CMK (cell line): ENCODE measurements around the gene BCKDK.
"Not testable (repeated sequence)": the region's sequence is repeated elsewhere in the genome, so short reads cannot be mapped to it uniquely, and the experiment has no call there.

Experiments
- DNase-seq: peaks from one replicate; pipeline ENCODE4 v3.0.0-alpha.2; 2010; ENCODE audit warnings: low read depth

The BCKDK gene

DNA sequence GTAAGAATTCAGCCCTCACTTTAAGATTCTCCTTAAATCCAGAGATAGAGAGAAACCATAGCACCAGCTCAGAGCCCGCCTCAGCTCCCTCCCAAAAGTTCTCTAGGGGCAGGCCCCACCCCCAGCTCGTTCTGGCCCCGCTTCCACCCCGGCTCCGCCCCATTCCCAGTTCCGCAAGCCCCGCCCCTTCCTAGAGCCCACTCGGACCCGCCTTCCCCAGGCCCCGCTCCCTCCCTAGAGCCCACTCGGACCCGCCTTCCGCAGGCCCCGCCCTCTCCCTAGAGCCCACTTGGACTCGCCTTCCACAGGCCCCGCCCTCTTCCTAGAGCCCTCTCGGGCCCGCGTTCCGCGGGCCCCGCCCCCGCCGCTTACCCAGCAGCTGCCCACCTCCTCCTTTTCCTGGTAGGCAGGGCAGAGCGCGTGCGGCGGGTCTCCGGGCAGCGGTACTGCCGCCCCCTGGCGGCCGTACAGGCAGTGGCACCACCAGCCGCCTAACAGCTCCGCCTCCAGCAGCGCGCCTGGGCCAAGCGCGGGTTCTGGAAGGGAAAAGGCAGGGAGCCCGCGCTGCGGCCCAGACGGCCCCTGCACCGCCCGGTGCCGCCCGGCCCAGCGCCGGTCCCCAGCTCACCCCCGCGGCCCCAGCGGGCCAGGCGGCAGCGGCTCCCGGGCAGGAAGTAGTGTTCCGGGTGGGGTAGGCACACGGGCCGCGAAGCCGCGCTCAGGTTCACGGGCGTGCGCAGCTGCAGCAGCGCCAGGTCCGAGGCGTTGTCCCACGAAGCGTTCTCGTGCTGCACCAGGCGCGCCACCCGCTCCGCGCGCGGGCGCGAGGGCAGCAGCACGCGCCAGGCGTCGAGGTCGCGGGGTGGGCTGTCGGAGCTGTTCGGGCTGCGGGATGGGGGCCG, 34.2 kb downstream of the BCKDK start:
- DNase-seq = peak; percentile 97

DNA sequence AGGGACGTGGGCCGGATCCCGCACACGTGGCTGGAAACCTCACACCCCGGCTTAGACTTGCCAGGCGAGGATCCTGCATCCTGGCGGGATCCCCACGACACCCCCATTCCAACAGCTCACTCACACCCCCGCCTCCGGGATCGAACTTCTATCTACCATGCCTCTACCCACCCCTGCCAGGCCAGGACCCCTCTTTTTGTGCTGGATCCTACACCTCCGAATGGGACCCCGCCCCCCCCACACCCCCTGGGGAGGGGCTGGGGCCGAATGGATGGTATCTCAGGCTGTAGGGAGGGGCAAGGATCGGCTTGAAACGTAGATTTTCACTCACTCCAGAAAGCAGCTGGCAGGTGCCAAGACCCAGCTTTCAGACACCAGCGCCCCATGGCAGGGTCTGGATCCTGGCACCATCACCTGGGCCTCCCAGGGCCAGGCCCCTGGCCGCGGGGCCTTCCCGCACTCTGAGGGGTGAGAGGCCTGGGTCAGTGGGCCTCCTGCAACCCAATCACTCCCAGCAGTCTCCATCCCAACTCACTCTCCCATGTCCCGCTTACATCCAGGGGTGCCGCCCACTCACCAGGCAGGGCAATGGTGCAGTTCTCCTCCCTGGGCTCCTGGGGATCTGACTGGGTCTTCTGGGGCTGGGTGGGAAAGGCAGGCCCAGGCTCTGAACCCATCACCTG, 35.0 kb downstream of the BCKDK start:
- no peak for DNase-seq

DNA sequence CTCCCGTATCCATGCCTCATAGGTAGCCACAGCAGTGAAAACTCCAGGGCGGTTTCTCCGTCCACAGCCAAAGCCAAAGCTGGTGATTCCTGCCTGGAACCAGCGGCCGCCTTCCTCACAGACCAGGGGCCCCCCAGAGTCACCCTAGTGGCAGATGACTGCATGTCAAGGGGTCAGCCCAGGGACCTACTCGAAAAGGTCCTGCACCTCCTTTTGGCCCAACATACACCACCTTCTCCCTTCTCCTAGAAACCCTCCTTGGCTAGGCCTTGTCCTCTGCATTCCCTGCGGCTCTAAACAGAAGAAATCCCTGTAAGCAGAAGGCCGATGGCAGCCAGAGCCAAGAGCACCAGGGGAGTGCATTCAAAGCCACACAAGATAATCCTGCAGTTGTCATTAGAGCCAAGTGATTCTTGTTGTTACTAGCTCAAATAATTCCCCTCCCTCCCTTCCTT, 35.5 kb downstream of the BCKDK start:
- DNase-seq = no peak

DNA sequence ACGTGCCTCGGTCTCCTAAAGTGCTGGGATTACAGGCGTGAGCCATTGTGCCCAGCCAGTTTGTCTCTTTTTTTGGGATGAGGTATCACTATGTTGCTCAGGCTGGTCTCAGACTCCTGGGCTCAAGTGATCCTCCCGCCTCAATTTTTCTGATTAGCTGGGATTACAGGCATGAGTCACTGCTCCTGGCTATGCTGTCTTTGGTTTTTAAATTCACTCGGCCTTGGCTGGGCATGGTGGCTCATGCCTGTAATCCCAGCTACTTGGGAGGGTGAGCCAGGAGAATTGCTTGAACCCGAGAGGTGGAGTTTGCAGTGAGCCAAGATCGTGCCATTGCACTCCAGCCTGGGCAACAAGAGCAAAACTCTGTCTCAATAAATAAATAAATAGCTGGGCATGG, 36.2 kb downstream of the BCKDK start:
- not testable (repeated sequence) for DNase-seq

DNA sequence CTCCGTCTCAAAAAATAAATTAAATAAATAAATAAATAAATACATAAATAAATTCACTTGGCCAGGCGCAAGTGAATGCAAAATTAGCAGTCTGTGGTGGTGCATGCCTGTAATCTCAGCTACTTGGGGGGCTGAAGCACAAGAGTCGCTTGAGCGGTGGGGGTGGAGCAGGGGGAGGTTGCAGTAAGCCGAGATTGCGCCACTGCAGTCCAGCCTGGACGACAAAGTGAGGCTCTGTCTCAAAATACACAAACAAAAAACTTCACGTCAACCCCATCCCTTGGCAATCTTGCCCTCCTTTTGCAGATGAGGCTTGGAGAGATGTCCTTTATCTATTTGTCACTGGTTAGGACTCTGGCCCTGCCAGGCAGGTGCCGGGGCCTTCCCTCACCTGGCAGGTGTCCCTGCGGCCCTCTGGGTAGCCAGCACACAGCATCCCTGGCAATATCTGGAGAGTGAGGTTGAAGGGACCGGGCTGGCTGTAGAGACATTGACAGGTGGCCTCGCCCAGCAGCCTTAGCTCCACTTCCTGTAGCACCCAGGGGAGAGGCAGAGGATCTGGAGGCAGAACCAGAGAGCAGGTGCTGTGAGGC, 37.3 kb downstream of the BCKDK start:
- DNase-seq = no peak

DNA sequence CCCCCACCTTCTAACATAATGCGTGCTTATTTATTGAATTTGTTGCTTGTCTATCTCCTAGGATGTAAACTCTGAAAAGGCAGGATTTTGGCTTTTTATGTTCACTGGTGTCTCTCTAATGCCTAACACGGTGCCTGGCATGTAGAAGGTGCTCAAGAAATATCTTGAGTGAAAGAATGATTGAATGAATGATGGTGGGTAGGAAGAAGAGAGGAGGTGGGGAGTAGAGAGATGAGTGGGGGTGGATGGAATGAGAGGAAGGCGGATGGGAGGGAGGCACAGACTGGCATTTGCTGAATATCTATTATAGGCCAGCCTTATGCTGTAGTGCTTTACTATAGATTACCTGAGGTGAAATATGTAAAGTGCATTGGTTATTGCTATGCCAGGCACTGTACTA, 39.4 kb downstream of the BCKDK start:
- DNase-seq = no peak

DNA sequence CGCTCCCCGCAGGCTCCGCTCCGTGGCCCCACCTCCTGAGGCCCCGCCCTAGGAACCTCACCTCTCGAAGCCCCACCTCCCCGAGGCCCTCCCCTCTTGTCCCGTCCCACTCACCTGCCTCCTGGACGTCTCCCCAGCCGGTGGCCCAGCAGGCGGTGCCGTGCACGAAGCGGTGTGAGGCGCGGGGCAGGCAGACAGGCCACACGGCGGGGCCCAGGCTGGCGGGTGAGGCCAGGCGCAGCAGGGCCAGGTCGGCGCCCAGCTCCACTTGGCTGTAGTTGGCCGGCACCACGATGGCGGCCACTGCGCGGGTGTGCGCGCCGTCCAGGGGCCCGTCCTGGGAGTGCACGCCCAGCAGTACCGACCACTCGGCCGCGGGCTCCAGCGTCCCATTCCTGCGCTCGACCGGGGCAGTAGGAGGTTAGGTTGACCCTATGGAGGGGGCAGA, 40.1 kb downstream of the BCKDK start:
- DNase-seq = no peak

DNA sequence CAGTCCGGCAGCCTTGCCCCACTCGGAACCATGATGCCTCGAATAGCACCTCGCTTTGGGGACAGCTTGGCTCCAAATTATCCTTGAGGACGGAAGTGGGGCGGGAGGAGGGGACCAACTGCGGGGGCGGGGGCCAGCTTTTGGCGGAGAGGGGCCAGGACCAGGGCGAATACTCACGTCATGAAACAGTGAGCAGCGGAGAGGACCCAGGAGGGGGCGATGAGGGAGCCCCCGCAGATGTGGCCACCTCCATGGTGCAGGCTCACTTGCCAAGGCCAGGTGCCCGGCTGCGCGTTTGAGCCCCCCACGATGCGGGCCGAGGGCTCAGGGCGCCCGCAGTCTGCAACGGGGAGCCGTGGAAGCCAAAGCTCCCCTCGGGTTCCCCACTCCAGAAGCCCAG, 40.7 kb downstream of the BCKDK start:
- no peak for DNase-seq

DNA sequence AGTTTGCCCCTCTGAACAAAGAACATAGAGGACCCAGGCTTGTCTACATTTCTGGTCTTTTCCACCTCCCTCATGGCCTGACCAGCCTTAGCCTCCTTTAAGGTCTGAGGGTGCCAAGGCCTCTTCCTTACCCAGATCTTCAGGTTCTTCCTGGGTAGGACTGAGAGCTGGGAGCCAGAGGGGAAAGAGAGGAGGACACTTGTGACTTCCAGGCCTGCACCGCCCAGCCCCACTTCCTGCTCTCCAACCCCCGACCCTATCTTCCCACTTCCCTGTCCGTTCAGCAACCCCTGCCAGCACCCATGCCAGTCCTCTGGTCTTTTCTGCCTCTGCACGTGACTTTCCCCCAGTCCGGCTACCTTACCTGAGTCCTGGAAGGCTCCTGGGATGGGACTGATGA, 41.1 kb downstream of the BCKDK start:
- no peak for DNase-seq

DNA sequence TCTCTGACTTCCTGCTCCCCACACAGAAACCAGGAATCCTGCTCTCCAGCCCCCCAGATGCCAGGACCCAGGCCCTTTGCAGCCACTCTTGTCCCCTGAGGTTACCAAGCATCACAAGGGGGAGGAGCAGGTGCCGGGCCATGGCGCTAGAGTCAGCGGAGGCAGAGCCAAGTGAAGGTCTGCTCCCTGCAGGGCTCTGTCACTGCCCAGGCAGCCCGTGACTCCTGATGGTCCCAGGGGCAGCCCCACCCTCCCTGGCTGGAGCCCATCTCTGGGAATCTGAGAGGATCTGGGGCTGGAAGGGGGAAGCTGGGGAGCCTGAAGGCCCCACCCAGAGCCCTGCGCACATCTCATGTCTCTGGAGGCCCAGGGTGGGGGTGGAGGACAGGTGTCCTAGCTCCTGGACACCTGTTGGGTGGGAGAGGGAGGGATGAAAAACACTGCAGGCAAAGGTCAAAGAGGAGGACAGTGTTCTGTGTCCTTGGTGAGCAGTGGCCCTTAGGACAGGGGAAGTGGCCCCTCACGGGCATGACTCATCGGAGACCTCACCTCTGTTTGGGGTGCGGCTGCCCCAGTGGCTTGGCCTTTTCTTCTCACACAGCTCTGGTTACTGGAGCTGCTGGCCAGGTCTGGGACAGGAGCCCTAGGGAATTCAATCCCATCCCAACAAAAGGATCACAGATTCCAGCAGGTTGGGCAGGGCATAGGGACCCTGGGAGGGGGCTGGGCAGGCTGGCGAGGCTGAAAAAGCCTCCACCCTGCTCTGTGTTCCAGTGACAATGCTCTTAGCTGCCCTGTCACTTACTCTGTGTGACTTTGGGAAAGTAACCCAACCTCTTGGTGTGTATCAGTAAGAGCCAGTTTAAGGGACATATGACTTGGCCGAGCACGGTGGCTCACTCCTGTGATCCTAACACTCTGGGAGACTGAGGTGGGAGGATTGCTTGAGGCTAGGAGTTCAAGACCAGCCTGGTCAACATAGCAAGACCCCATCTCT, 42.0 kb downstream of the BCKDK start, which contains the start of gene PRSS36:
PRSS36 (minus strand) TSS at position 173 of the 997 bp plus-strand sequence; CDS start at position 142, 31 bp downstream.
- DNase-seq = no peak

DNA sequence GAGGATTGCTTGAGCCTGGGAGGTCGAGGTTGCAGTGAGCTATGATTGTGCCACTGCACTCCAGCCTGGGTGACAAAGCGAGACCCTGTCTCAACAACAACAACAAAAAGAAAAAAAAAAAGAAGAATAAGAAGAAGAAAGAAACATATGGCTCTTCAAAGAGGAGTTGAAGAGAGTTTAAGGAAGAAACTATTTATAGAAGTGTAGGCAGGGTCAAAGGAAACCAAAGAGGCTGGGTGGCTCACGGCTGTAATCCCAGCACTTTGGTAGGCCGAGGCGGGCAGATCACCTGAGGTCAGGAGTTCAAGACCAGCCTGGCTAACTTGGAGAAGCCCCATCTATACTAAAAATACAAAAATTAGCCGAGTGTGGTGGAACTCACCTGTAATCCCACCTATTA, 42.8 kb downstream of the BCKDK start:
- not testable (repeated sequence) for DNase-seq

DNA sequence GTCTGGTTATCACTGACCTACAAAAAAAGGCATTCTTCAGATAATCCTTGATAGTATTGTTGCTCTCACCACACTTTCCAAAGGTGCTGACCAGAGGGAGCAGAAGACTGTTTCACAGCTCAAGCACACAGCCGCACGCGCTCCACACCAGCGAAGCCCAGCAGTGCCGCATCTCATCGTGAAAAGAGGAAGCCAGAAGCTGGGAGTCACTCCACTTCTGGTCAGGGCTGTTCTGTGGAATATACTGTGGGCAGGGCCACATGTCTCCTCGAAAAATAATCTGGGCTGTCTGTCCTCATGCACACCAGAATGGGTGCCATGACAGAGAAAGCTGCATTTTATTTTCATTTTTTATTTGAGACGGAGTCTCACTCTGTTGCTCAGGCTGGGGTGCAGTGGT, 49.0 kb downstream of the BCKDK start:
- DNase-seq = no peak
